NCI-H1105 treated with DMSO at 0.1 percent for 48 hours (cell line): ENCODE results near the gene BMAL1.

Experiments used
- DNase-seq: peaks from one replicate; lab custom pipeline; 2025; lab: John Stamatoyannopoulos, UW

The BMAL1 gene

DNA sequence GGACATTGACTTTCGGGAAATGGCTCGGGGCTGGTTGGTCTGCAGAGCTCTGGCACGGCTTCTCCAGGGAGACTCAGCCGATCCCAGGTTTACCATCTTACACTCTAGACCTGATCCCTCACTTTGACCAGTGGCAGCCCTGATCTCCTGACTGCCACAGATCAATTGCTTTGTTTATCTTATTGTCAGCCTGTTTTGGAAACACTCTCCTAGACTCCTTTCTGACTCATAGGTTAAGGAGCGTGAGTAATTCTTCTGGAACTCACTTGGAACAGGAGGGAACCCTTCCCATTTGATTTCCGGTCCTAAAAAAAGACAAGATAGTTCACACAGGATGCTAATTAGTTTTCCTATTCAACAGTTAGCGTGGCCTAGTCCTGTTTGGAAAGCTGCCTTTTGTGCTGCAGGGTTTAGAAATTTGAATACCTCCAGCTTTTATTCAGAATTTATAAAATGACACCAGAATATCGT, 16.0 kb upstream of the BMAL1 start:
- DNase-seq, result no peak

DNA sequence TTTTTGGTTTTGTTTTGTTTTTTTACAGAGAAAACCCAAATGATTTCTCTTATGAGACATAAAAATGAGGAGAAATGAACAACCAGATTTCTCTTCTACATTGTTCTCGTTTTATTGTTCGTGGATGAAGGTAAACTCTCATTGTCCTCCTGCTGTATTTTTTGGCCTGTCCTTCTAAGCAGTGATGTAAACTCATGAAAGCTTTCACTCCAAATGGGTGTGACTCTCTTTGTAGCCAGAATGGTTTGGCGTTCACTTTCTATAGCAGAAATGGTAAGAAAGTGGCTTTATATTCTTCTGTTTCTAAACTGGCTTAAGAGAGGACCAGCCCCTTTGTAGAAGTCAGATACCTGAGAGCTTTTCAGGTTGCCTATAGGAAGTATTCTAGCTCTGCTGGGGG, 15.5 kb upstream of the BMAL1 start:
- DNase-seq, result no peak

DNA sequence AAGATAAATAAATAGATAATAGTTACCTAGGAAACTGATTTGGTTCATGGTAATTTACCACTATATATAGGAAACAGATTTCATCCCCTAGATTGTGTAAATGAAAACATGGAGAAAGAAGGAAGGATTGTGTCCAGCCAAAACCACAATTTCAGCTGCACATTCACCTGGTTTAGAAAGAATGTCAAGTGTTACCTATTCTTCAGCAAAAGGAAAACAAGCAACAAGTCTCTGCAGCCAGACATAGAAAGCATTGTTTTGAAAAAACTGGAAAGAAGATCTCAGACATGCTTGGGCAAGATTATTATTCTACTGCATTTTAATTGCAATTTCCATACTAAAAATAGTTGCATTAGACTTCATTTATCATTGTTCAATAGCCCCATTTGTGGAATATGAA, 8.8 kb upstream of the BMAL1 start:
- peak; percentile 84 for DNase-seq

DNA sequence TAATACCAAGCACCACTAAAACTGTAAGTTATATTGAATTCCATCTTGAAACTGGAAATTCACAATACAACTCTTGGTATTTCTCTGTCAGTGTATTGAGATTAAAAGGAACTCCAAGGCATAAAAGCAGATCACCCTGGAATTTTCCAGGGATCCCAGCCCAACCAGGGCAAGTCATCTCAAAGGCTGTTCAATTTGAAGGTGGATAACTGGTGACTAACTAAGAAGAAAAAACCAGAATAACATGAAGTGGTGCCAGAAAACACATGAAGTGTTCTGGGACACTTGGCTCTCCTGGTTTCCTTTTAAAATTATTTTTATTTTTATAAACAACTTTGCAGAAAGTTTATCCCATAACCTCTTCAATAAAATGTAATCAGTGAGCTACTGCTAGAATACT, 7.8 kb upstream of the BMAL1 start:
- DNase-seq, result no peak

DNA sequence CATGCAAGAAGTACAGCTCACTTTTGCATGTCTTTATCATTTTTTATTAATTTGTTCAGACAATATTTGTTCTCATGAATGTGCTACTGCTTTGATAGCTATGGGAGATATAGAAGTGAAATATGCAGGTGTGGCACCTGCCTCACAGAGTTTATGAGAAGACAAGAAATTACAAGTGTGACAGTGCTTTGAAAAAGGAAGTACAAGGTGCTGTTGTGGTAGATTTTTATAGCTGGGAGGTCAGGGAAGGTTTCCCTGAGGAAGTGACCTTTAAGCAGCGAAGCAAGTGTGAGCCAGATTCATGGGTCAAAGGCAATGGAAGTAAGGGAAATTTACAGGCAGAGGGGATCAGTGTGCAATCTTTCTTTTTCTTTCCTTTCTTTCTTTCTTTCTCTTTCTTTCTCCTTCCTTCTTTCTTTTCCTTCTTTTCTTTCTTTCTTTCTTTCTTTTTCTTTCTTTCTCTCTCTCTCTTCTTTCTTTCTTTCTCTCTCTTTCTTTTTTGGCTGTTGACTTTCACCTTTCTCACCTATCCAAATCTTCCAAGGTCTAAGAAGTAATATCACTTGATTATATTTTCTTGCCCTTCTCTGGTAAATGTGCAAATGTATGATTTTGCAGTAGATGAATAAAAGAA, 6.4 kb upstream of the BMAL1 start:
- no peak for DNase-seq

DNA sequence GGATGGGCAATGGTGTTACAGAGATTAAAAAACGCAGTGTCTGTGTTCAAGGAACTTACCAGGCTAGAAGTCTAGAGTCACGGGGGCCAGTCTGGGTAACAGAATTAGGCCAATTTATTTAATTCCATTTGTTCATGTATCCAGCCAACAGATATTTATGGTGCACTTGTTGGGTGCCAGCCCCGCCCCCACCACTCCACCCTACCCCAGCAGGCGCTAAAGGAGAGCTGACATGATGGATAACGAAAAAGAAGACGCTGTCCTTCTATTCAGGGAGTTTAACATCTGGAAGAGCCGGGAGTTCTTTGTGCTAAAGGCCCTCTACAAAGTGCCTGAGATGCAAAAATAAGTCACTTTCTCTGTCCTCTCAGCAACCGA, 1.1 kb upstream of the BMAL1 start:
- DNase-seq, result no peak

DNA sequence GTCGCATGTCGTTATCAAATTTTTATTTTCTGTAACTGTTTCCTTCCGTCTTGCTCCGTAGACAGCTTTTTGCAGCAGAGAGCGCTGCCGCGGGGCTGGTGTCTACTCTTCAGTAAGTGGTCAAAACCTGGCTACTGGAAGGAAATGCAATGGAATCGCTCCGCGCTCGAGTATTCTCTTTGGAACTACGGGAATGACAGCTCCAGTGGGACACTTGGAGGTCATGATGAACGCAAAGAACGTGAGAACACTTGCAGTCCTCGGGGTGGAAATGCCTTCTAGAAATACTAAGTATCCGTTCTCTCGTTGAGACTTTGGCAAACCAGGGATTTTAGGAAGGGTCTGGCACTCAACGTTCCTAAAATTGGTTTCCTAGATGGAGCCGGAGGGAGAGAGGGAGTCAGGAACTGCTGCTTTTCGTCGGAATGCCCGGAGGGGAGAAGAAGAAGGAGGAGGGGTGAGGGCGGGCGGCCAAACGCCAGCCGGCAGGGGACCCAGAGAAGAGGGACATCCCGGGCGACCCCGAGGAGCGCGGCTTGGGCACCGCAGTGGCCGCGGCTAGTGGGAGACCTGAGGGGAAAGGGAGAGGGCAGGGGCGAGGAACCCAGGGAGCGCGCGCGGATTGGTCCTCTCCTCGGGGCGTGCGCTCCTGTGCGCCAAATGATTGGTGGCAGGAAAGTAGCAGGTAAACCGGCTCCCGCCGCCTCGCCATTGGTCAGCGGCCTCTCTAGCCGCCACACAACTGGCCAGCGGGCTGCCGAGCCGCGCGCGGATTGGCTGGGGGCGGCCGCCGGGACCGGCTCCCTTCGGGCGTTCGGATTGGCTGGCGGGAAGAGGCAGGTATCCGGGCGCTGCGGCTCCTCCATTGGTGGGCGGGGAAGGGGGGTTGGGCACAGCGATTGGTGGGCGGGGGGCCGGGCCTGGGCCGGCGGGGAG, 490 bp upstream of the BMAL1 start:
- DNase-seq, result peak; percentile 98

DNA sequence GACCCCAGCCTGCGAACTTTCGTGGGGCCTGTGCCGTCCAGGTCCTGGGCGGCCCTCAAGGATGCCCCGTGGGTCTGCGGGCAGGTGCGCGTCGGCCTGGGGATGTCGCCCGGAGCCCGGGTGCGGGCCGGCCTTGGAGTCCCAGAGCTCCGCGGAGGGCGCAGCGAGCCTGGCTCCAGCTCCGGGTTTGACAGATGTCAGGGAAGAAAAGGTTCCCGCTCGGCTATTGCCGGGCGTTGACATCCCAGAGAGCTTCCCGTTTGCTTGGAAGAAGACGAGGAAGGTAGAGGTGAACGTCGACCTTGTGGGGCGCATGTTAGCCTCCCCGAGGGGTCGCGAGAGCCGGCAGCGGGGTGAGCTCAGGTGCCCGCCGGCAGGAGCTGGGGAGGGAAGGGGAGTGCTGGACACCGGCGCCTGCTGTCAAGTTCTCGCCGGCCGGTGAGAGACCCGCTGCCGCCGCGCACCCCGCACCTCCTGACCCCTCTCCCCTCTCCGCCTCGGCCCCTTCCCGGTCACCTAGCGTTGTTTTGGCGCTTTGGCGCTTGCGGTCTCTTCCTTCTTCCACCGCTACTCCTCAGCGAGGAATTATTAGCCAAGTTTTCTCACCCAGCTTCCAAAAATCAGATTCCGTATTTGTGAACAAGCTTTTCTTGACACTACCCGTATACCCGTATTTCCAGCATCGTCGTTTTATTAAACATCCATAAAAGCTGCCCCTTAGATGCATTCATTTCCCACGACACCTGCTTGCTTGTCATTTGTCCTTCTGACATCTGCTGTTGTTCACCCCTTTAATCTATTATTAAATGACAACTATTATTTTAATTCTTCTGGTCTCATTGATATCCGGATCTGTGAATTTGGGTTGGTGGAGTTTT, 1.3 kb downstream of the BMAL1 start:
- DNase-seq, result peak; percentile 25

DNA sequence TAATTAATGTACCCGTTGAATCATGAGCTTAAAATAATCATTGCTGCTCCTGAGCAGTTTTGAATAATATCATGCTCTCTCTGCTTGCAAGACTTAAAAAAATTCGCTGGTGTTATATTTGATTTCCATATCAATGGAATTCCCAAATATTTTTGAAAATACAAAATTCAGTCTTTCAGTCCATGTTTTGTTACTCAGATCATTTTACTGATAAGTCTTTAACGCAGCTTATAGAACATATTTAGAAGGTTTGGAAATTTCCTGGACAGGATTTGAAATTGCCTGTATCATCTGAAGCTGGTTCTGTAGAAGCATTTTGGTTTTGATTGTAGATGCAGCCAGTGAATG, 1.9 kb downstream of the BMAL1 start:
- no peak for DNase-seq

DNA sequence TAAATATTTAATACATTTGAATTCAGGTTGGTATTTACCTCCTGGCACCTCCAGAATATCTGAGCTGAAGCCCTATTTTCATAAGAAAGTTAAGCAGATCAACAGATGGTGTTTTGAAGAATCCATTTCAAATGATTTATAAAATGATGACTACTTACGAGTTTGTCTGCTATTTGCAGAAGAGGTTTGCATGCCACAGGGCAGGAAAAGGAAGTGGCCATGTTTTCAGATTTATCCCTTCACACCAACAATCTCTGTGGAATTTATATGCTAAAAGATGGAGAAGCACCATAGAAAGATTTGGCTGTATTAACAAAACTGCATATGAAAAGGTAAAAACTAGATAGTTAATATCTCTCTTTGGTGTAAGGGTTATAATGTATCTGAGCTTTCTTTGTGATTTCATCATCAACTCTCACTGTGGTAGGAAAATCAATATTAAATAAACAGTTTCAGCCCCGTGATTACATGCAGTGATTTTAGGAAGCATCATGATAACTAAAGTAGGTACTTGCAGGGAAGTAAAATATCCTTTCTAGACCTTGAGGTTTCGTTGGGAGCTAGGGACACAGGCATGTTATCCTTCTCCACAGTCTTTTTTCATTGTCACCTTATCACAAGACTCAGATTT, 2.6 kb downstream of the BMAL1 start:
- DNase-seq, result no peak

DNA sequence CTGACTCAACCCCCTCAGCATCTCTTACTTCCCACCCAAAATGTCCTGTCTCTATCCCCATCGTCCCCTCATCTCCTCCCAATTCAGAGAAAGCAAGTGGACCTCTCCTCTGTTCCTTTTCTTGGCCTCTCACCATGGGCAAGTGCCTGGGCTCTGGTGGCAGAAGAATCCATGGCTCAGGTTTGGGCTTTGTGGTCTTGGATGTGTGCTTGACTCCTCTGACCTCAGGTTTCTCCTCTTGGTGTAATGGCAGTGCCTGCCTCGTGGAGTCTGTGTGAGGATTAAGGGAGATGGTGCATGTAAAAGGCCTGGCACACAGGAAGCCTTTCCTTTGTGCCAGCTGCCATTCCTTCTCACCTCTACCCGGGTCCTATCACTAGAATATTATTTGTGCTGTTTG, 3.2 kb downstream of the BMAL1 start:
- no peak for DNase-seq

DNA sequence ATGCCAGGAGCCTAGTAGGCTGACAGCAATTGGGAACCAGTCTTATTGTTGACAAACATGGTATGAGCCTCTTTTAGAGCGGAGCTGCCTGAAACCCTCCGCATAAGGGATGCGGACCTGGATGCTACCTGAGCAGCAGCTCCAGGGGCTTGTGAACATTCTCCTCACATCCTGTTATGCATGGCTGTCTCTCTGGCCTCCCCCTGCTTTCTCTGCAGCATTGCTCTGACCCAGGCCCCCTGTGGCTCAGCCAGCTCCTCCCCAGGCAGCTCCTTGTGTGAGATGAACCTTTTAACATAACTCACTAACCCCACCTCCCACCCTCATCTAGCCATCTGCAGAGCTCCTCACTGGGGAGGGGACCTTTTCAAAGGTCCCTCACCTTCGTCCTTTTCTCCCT, 6.0 kb downstream of the BMAL1 start:
- no peak for DNase-seq

DNA sequence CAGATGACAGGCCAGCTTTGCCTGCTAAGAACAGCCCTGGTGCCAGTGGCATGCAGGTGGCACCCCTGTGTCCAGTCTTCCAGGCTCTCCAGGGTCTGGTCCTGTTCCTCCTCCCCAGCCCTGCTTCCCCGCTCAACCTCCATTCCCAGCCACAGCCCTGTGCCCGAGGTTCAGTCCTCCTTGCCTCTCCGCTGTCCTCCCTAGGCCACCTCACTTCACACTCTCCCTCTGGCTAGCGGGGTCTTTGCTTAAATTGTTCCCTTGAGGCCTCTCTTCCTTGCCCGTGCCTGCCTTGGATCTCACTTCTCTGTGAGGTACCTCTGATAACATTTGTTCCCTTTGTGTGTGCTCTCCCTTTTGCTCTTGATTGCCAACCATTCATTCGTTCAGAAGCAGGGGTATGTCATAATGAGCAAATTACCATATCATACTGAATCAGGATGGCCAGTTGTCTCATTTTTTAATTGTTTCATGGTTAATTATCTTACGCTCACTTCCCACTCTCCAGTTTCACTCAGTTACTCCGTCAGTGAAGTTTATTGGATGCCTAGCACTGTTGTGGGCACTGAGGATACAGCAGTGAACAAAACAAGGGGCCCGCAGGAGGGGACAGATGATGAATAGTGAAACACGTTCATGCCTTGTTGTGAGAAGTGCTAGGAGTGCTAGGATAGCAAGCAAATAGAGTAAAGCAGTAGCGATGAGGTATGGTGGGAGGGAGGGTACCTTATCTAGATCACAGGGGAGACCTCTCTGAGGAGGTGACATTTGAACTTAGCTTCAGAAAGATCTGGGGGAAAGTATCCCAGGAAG, 7.4 kb downstream of the BMAL1 start:
- no peak for DNase-seq

DNA sequence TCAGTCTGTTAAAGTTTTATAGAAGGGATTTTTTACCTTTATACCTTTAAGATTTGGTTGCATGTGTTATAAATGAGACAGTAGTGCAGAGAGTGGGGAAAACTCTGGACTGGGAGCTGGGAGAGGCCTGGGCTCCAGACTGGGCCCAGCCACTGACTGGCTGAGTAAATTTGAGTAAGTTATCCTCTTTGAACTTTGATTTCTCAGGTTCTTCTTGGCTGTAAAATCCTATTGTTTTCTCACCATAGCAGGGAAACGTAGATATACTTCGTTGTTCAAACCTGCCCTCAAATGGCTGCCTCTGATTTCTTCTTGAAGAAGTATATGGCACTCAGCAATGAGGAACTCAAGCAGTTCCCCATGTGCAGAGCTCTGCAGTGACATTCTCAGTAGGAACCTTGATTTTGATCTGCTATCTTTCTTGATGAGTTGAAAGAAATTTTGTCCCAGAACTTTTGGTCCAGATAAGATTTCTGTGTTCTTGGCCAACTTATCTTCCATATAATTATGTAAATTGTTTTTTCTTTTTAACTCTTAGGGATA, 8.8 kb downstream of the BMAL1 start:
- no peak for DNase-seq

DNA sequence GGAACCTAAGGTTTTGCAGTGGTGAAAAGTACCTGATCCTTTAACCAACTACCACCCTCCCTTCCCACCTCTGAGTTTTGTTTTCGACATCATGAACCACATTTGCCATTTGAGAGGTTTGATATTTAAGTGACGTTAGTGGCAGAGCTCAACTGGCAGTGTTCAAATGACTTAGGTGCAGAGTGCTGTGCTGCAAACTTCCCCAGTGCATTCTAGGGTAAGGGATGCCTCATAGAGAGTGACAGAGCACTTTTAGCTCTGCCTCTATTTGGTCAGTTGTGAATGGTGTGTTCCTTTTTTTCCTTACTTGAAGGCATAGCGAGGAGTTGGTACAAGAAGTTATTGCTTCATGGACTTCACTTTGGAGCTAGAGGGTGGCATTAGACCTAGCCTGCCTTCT, 9.4 kb downstream of the BMAL1 start:
- DNase-seq, result no peak

DNA sequence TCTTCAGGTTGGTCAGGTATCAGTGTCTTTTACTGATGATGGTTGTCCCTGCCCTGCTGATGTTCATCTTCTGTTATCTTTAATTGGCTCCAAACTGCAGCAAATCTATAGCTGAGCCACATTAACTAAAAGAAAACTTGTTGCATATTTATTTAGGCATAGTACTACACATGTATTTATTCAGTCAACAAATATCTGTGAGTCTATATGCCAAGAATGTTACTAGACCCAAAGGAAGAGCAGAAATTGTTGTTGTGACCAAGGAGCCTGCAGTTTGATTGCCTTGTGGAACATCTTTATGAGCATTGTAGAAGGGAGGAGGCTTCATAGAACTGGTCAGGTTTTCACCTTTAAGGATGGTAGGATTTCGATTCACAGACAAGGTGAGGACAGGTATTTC, 10.1 kb downstream of the BMAL1 start:
- DNase-seq, result no peak

DNA sequence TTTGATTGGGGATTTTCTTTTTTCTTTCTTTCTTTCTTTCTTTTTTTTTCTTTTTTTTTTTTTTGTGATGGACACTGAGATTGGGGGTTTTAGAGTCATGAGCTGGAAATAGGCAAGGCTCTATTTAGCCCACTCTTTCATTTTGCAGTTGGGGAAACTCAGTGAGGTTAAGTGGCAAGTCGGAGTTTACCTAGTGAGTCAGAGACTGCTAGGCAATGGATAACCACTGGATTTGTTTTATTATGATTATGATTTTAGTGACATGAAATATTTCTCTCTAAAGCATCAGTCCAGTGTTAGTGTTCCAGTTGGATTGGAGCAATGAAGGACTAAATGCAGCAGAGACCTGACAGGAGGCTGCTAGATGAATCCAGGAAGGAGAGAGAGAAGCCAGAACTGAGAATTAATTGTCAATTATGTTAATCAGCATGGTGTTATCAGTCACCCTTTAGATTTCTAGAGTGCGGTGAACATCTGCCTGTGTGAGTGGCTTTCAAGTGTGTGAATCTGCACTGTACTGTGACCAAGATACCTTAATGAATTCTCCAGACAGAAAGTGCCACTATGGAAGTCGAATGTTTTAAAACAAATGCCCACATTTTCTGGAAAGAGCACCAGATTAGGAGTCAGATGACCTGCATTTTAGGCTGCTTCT, 10.9 kb downstream of the BMAL1 start:
- DNase-seq, result peak; percentile 8

DNA sequence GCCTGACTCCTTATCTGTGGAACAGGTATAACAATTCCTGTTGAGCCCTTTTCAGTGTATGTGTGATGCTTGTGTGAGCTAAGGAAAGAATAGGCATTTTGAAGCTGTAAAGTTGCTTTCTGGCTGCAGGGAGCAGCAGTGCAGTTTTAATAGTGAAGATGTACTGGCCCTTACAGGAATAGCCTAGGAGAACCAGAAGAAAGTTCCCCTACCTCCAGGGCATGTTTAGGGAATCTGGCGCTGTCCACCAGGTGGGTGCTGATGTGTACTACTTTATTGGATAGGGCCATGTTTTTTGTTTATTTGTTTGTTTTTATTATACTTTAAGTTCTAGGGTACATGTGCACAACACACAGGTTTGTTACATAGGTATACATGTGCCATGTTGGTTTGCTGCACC, 11.5 kb downstream of the BMAL1 start:
- DNase-seq, result no peak

DNA sequence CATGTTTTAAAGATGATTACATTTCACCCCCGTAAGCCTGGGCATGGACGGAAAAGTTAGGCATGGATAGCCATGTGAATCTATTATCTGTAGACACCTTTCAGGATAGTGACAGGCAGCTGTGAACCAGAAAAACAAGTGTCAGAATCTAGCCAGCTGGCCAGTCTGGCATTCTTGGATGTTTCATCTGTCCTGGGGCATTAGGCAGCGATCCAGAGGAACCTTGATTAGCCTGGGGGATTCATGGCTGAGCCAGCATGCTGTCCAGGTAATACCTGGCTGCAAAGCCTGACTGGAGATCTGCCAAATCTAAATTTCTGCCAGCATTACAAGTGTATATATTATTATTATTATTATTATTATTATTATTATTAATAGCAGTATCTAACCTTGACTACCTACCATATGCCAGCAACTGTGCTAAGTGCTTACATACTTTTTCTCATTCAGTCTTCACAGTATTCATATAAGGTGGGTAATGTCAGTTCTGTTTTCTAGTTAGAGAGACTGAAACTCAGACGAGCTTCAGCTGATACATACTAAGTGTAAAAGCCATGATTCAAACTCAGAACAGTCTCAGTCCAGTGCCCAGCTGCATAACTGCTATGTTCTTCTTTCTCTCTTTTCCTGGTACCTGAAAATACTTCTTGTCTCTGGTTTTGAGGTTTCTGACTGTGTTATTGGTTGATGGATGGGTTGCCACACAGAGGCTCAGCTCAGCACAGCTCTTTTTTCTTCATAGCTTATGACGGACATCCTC, 12.8 kb downstream of the BMAL1 start:
- DNase-seq, result no peak

DNA sequence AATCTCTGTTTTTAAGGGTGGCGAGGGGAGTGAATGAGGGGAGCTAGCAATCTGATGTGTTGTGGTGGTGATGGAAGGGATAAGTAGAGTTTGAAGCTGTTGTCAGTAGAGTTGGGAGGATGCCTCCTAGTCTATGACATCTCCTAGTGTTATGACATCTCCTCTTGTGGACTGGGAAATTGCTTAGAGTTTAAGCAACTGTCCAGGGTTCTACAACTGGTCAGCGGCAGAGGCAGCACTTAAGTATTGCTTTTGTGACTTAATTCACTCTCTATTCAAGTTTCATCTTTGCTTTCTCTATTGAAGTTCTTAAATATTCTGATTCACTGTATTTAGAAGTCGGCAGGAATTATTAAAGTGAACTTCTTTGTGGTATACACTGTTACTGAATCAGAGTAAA, 13.8 kb downstream of the BMAL1 start:
- no peak for DNase-seq
